Memory B cell (primary cell): ENCODE measurements around the gene MPRIP.
A peak's percentile ranks its signal among the peaks of the same experiment; 100 is the strongest.

Experiments used
- ATAC-seq: fragments of 150-1000 bp; cut with Tn5 transposase; 2 replicates; pipeline ENCODE4 v1.10.0; 2021; ENCODE audit warnings: low read depth, mild to moderate bottlenecking, moderate library complexity
- DNase-seq, 2 donors: peaks; one replicate each; pipeline ENCODE4 v3.0.0; 2022; ENCODE audit warnings: low spot score in 2 of 2
- H3K27ac Mint-ChIP-seq: one replicate; pipeline ENCODE4 v1.8.0; 2022; ENCODE audit warnings: mild to moderate bottlenecking, moderate library complexity, mixed read lengths
- H3K27me3 Mint-ChIP-seq: one replicate; pipeline ENCODE4 v1.8.0; 2022; ENCODE audit warnings: mixed read lengths
- H3K36me3 Mint-ChIP-seq: one replicate; pipeline ENCODE4 v1.8.0; 2022; ENCODE audit warnings: mild to moderate bottlenecking, mixed read lengths
- H3K4me1 Mint-ChIP-seq: one replicate; pipeline ENCODE4 v1.8.0; 2022; ENCODE audit warnings: mixed read lengths
- H3K4me3 Mint-ChIP-seq: one replicate; pipeline ENCODE4 v1.8.0; 2022; ENCODE audit warnings: mild to moderate bottlenecking, moderate library complexity, mixed read lengths
- H3K9me3 Mint-ChIP-seq: one replicate; pipeline ENCODE4 v1.8.0; 2022; ENCODE audit warnings: mixed read lengths

Gene MPRIP

DNA sequence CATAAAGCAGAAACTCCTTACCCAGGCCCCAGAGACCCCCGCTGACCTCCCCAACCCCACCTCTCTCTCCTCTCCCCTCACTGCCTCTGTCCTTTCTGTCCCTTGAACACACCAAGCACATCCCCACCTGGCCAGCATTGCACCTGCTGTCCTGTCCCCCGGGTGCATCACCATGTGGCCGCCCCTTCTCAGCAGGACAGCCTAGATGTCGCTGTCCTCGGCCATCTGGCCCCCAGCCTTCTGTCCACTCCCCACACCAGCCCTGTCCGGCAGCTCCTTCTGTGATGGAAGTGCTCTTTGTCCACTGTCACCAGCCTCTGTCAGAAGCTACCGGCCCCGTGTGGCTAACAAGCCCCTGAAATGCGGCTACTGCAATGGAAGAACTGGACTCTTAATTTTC lies 12.3 kb upstream of the MPRIP start:
- DNase-seq: no peak
- Mint-ChIP-seq H3K4me3 (no peak overlapping the region), H3K36me3 (no peaks in the 10 kb centered on the region), H3K4me1 (peaks cover 19% of the 10 kb centered on the region), H3K9me3 (no peaks in the 10 kb centered on the region), H3K27ac (peak overlapping the region; percentile 45), H3K27me3 (peaks cover 13% of the 10 kb centered on the region)
- no peak for ATAC-seq

DNA sequence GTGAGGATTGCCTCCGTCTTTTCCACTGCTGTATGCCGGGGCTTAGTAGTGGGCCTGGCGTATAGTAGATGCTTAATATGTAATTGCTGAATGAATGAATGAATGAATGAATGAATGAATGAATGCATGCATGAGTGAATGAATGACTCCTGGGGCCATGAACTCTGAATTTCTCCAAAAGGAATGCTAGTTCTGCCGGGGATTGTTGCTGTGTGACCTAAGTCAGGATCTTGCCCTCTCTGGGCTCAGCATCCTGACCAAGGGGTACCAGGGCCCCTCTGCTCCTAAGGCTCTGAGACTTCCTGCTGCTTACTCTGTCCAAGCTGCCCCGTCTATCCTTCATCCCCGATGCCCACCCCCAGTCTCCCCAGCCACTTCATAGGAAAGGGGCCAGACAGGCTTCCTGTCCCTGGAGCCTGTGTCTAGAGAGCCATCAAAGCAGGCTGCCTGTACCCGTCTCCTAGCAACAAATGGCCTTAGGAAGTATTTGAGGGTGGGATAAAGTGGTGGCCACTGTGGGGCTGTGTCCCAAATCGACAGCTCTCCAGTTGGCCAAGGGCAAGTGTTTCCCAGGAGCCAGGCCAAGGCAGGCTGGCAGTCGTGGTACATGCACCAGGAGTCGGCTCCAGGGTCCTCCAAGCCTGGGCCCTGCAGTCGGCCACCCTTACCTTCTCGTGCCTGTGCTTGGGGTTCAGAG lies 11.6 kb upstream of the MPRIP start:
- no peak overlapping the region for H3K4me3 Mint-ChIP-seq
- H3K36me3 Mint-ChIP-seq: no peaks in the 10 kb centered on the region
- ATAC-seq (no peak), DNase-seq (no peak)
- peaks cover 19% of the 10 kb centered on the region for H3K4me1 Mint-ChIP-seq
- no peak overlapping the region for H3K27ac Mint-ChIP-seq
- no peaks in the 10 kb centered on the region for H3K9me3 Mint-ChIP-seq
- H3K27me3 Mint-ChIP-seq: peaks cover 13% of the 10 kb centered on the region

DNA sequence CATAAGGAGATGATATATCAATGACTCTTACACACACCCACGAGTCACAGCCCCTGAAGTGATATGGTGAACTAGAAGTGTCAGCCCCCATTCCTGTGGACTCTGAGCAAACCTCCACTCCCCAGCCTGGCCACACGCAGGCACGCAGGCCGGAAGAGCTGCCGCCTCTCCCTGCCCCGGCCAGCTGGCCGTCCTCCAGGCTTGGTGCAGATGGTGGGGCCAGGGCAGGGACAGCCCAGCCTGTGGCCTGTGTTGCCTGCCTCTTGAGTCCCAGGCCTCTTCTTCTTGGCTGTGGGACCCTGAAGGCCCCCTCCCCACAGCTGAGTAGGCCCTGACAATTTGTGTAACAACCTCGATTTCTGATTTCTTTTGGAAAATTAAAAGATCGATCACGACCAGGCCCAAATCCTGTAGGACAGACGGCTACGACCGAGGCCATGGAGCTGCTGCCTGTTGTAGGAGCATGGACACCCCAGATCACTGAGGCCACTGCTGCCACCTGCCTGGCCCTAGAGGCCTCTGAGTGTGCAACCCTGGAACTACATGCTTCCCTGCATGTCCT lies 10.0 kb upstream of the MPRIP start:
- ATAC-seq (no peak), DNase-seq (no peak)
- peaks cover 13% of the 10 kb centered on the region for H3K27me3 Mint-ChIP-seq
- no peaks in the 10 kb centered on the region for H3K36me3 Mint-ChIP-seq
- no peaks in the 10 kb centered on the region for H3K9me3 Mint-ChIP-seq
- H3K4me3 Mint-ChIP-seq: no peak overlapping the region
- H3K4me1 Mint-ChIP-seq: peaks cover 29% of the 10 kb centered on the region
- no peak overlapping the region for H3K27ac Mint-ChIP-seq

DNA sequence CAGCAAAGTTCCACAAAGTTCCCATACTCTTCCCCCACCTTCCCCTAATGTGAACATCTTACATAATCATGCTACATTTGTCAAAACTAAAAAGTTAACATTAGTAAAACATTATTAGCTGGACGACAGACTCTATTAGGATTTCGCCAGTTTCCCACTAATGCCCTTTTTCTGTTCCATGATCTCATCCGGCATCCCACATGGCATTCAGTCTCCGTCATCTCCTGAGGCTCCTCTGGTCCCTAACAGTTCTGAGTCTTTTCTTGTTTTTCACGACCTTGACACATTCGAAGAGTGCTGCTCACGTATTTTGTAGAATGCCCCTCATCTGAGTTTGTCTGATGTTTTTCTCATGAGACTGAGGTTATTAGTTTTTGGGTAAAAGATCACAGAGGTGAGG lies 8.8 kb upstream of the MPRIP start:
- Mint-ChIP-seq H3K4me1 (peaks cover 28% of the 10 kb centered on the region), H3K36me3 (no peaks in the 10 kb centered on the region), H3K4me3 (no peak overlapping the region), H3K27ac (no peak overlapping the region), H3K9me3 (no peaks in the 10 kb centered on the region), H3K27me3 (peaks cover 13% of the 10 kb centered on the region)
- ATAC-seq: no peak
- no peak for DNase-seq

DNA sequence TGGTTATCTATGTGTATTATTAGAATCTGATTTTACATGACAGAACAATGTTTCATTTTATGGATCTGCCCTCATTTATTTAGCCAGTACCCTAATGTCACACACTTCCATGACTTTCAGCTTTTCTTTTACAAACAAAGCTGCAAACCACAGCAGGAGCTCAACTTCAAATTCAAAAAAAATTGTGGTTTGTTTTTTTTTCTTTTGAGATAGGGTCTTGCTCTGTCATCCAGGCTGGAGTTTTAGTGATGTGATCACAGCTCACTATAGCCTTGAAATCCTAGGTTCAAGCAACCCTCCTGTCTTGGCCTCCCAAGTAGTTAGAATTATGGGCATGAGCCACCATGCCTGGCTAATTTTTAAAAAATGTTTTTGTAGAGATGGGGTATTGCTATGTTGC lies 8.2 kb upstream of the MPRIP start:
- H3K27ac Mint-ChIP-seq: no peak overlapping the region
- H3K9me3 Mint-ChIP-seq: no peaks in the 10 kb centered on the region
- H3K4me3 Mint-ChIP-seq: no peak overlapping the region
- no peaks in the 10 kb centered on the region for H3K36me3 Mint-ChIP-seq
- ATAC-seq (no peak), DNase-seq (no peak)
- H3K27me3 Mint-ChIP-seq: peaks cover 13% of the 10 kb centered on the region
- H3K4me1 Mint-ChIP-seq: peaks cover 23% of the 10 kb centered on the region

DNA sequence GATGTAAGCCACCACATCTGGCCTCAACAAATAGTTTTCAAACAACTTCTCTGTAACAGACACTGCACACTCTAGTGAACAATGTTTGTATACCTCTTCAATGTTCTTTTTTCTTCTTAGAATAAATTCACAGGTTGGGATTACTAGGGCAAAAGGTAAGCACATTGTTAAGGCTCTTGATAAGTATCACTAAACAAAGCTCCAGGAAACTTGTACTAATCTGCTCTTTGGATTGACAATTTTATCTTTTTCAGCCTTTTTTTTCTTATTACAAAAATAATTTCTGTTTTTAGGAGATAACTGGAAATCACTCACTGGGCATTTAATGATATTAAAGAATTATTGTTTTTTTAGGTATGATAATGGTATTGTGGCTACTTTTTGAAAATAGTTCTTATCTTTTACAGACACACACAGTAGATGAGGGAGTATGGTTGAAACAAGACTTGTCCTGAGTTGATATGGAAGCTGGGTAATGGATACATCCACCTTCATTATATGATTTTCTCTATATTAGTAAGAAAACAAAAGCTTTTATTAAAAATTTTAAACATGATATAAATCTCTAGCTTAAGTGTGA lies 7.7 kb upstream of the MPRIP start:
- Mint-ChIP-seq H3K27me3 (peaks cover 9% of the 10 kb centered on the region), H3K9me3 (no peaks in the 10 kb centered on the region)

DNA sequence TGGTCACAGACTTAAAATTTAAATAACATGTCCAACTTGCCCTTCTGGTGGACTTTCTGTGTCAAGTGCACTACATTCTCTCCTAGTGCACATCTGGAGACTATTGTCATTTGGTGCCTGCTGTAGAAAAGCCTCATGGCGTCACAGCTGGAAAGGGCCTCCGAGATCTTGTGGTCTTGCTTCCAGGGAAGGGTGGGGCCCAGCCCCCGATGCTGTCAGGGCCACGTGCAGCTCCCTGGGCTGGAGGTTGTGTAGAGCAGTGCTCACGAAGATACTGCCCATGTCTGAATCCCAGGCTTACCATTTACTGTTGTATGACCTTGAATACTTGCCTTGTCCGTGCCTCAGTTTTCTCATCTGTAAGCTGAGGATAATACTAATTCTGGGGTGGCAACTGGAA lies 6.8 kb upstream of the MPRIP start:
- Mint-ChIP-seq H3K27ac (no peak overlapping the region), H3K4me1 (peaks cover 13% of the 10 kb centered on the region), H3K9me3 (no peaks in the 10 kb centered on the region), H3K4me3 (no peak overlapping the region), H3K36me3 (no peaks in the 10 kb centered on the region), H3K27me3 (peaks cover 3% of the 10 kb centered on the region)
- DNase-seq (no peak), ATAC-seq (no peak)

More for the DNA sequence above, 7.7 kb upstream of the MPRIP start:
- H3K4me1 Mint-ChIP-seq: peaks cover 18% of the 10 kb centered on the region
- no peaks in the 10 kb centered on the region for H3K36me3 Mint-ChIP-seq
- no peak overlapping the region for H3K27ac Mint-ChIP-seq
- no peak for ATAC-seq
- H3K4me3 Mint-ChIP-seq: no peak overlapping the region
- DNase-seq: no peak

DNA sequence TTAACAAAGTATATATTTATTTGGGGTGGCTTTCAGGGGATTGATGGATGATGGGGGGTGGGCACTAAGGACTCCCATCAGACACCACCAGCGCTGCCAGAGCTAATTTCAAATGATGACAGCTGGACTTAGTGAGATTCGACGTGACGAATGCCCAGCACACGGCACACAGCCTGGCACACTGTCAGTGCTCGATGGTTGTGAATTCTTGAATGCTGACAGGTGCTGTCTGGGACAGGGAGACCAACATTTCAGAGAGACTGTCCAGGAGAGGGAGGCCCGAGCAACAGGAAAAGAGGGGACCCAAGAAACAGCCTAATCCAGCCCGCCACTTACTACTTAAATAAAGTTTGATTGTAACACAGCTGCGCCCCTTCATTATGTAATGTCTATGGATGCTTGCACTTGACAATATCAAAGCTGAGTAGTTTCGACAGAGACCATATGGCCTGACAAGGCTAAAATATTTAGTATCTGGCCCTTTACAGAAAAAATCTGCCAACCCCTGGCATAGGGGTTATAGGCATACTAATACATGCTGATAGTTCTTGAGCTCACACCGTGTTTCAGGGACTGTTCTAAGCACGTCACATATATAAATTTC lies 6.2 kb upstream of the MPRIP start:
- ATAC-seq (no peak), DNase-seq (no peak)
- Mint-ChIP-seq H3K4me3 (no peak overlapping the region), H3K4me1 (peaks cover 13% of the 10 kb centered on the region), H3K27ac (no peak overlapping the region), H3K36me3 (no peaks in the 10 kb centered on the region), H3K9me3 (no peaks in the 10 kb centered on the region), H3K27me3 (peaks cover 3% of the 10 kb centered on the region)

DNA sequence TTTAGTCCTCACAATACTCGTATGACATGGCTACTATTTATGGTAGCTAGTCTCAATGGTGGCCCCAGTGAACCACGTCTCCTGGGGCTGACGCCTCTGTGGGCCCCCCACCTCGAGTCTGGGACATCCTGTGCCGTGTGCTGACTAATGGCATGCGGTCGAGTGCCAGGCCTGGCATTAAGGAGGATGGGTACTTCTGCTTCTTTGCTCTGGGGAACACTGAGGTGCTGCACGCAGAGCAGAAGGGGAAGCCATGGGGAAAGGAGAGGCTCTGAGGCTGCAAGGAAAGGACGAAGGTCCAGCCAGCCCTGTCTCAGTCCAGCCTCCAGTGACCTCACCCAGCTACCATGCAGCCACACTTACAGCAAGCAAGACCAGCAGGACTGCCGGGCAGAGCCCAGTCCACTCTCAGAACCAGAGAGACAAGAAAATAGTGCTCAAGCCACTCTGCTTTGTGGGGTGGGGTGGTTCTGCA lies 5.7 kb upstream of the MPRIP start:
- no peaks in the 10 kb centered on the region for H3K36me3 Mint-ChIP-seq
- no peaks in the 10 kb centered on the region for H3K9me3 Mint-ChIP-seq
- peaks cover 2% of the 10 kb centered on the region for H3K27me3 Mint-ChIP-seq
- peaks cover 17% of the 10 kb centered on the region for H3K4me1 Mint-ChIP-seq
- H3K4me3 Mint-ChIP-seq: no peak overlapping the region
- no peak for DNase-seq
- no peak overlapping the region for H3K27ac Mint-ChIP-seq
- ATAC-seq: peak; percentile 96

DNA sequence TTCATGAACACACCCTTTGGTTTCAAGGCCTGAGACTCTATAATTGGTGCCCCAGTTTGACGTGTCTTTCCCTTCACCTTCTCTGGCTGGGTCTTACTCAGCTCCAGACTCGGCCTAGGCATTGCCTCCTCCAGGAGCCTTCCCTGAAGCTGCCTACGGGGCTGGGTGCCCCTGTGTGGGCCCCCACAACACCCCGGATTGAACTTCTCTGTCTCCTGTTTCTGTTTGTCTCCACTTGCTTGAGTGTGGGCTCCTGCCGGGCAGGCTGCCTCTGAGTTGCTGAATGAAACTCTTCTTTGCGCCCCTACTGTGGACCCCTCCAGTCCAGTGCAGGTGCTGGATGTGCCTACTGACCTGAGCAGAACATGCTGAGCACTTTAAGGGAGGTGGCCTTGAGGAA lies 2.3 kb upstream of the MPRIP start:
- no peak for ATAC-seq
- H3K27ac Mint-ChIP-seq: no peak overlapping the region
- H3K27me3 Mint-ChIP-seq: no peaks in the 10 kb centered on the region
- H3K4me1 Mint-ChIP-seq: peaks cover 34% of the 10 kb centered on the region
- DNase-seq: no peak
- no peaks in the 10 kb centered on the region for H3K36me3 Mint-ChIP-seq
- H3K9me3 Mint-ChIP-seq: no peaks in the 10 kb centered on the region
- no peak overlapping the region for H3K4me3 Mint-ChIP-seq

DNA sequence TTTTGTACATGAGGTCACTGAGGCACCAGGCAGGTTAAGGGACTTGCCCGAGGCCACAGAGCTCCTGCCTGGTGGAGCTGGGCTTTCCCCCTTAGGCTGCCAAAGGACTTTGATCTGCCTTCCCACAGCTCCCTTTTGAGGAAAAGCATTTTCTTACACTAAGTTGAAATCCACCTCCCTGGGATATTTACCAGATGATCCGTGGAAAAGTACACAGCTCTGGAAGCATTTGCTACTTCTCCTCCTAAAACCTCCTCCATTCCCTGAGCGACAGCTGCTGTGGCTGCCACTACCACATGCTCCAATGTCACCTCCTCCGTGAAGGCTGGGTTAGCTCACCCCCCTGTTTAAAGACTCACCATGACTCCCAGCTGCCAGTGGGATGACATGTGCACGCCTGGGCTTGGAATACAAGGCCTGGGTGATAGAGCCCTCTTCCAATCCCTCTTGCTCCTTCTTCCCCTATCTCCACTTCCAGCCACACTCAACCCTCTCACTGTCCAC lies 1.2 kb upstream of the MPRIP start:
- DNase-seq (no peak), ATAC-seq (no peak)
- peaks cover 41% of the 10 kb centered on the region for H3K4me1 Mint-ChIP-seq
- no peak overlapping the region for H3K4me3 Mint-ChIP-seq
- no peaks in the 10 kb centered on the region for H3K36me3 Mint-ChIP-seq
- H3K27me3 Mint-ChIP-seq: no peaks in the 10 kb centered on the region
- H3K27ac Mint-ChIP-seq: no peak overlapping the region
- no peaks in the 10 kb centered on the region for H3K9me3 Mint-ChIP-seq

DNA sequence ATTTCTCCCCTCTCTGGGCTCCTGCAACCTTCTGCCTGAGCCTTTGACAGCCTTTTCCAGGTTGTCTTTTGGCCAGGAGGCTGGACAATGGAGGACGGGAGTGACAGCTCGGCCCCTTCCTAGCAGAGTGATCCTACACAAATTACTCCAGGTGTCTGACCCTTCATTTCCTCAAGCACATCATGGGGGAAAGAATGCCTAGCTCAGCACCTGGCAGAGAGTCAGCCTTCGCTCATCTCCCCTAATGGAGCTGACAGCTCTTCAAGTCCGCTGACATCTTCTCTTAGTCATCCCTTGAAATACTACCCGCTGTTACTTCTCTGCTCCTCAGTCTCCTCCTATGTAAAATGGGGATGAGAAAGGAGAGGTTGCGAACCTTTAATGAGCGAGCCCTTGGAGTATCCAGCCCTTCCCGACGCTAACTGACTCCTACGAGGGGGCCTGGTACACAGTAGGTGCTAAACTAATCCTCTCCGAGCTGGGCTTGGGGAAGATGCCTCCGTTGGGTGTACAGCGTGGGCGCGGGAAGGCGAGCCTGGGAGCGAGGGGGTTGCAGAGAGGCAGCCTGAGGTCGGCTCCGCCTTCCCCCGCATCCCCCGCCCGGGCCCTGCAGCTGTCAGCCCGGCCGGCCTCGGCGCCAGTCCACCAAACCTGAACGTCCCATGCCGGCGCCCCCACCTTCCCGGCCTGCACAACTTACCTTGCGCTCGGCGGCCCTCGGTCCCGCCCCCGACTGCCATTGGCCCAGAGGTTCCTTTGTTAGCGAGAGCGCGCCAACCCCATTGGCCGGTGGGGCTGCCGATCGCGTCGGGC lies 480 bp upstream of the MPRIP start:
- peak overlapping the region; percentile 81 for H3K4me3 Mint-ChIP-seq
- no peaks in the 10 kb centered on the region for H3K36me3 Mint-ChIP-seq
- no peaks in the 10 kb centered on the region for H3K27me3 Mint-ChIP-seq
- H3K4me1 Mint-ChIP-seq: peaks cover 41% of the 10 kb centered on the region
- peak; percentile 91 for ATAC-seq
- H3K27ac Mint-ChIP-seq: peak overlapping the region; percentile 43
- H3K9me3 Mint-ChIP-seq: no peaks in the 10 kb centered on the region
- peak; percentile 86 to 93 for DNase-seq

DNA sequence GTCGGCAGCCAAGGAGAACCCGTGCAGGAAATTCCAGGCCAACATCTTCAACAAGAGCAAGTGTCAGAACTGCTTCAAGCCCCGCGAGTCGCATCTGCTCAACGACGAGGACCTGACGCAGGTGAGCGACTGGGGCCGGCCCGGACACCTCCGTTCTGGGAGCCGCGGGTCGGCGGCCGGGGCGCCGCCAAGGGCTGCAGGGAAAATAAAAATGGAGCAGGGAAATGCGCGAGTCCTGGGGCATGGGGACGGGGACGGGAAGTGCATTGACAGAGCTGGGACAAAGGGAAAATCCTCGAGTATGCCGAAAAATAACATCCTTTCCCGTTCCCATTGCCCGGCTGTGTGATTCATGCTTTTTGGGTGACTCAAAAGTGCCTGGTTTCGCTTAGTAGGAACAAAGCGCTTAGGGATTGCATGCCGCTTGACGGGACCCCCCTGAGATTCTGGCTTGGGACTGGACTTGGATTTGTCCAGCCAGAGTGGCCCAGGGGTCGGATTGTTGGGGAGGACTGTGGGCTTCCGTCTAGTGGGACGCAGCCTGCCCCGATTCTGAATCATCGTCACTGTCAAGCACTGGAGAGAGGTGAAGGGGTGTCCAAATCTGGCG lies 699 bp downstream of the MPRIP start:
- peaks cover 45% of the 10 kb centered on the region for H3K4me1 Mint-ChIP-seq
- ATAC-seq: no peak
- H3K36me3 Mint-ChIP-seq: peaks cover 4% of the 10 kb centered on the region
- H3K4me3 Mint-ChIP-seq: peak overlapping the region; percentile 91
- no peak for DNase-seq
- no peaks in the 10 kb centered on the region for H3K9me3 Mint-ChIP-seq
- no peaks in the 10 kb centered on the region for H3K27me3 Mint-ChIP-seq
- peak overlapping the region; percentile 64 for H3K27ac Mint-ChIP-seq
